ENCODE measurements around the gene ARHGAP9. TPM values are rescaled to one million over a fixed set of nuclear protein-coding genes. Genes with fewer than 3 reads are reported as not detected.
A peak's percentile ranks its signal among the peaks of the same experiment; 100 is the strongest.

ARHGAP9 gene
- total and polyA plus RNA-seq, 2 donors, result 2.9 to 5.2 TPM

- WGBS, result 82% methylated on average over 11 of the region's 11 CpGs
- Histone ChIP-seq H3K4me1 (ENCODE audit: insufficient read depth) (no peaks in the 10 kb centered on the region), H3K36me3 (ENCODE audit: insufficient read depth) (no peaks in the 10 kb centered on the region), H3K4me3 (ENCODE audit: low read depth, low read length) (no peak overlapping the region), H3K27ac (ENCODE audit: low read depth) (no peak overlapping the region)
- no peak for DNase-seq (ENCODE audit: extremely low spot score)
Measured at GRCh38 chr12:57467915-57468314, 11.8 kb downstream of the ARHGAP9 start.

GRCh38 chr12:57467212-57467874 lies 12.3 kb downstream of the ARHGAP9 start:
- H3K4me1 ChIP-seq (ENCODE audit: insufficient read depth), result no peaks in the 10 kb centered on the region
- WGBS, result 90% methylated on average over 12 of the region's 12 CpGs

GRCh38 chr12:57465747-57466505 lies 13.7 kb downstream of the ARHGAP9 start:
- no peak overlapping the region for H3K4me3 ChIP-seq (ENCODE audit: low read depth, low read length)
- no peak for DNase-seq (ENCODE audit: extremely low spot score)
- H3K4me1 ChIP-seq (ENCODE audit: insufficient read depth), result no peaks in the 10 kb centered on the region
- 81% methylated on average over 14 of the region's 14 CpGs for WGBS
- no peak overlapping the region for H3K27ac ChIP-seq (ENCODE audit: low read depth)
- no peaks in the 10 kb centered on the region for H3K36me3 ChIP-seq (ENCODE audit: insufficient read depth)

More at GRCh38 chr12:57467212-57467874, 12.3 kb downstream of the ARHGAP9 start:
- H3K36me3 ChIP-seq (ENCODE audit: insufficient read depth), result no peaks in the 10 kb centered on the region
- no peak for DNase-seq (ENCODE audit: extremely low spot score)
- H3K27ac ChIP-seq (ENCODE audit: low read depth), result no peak overlapping the region
- no peak overlapping the region for H3K4me3 ChIP-seq (ENCODE audit: low read depth, low read length)

- WGBS, result 87% methylated on average over 6 of the region's 6 CpGs
- no peak for DNase-seq (ENCODE audit: extremely low spot score)
Measured at GRCh38 chr12:57465030-57465746, 14.5 kb downstream of the ARHGAP9 start.

GRCh38 chr12:57464569-57464968 lies 15.1 kb downstream of the ARHGAP9 start:
- no peaks in the 10 kb centered on the region for H3K36me3 ChIP-seq (ENCODE audit: insufficient read depth)
- WGBS, result 94% methylated on average over 12 of the region's 12 CpGs

More at GRCh38 chr12:57465030-57465746, 14.5 kb downstream of the ARHGAP9 start:
- H3K4me1 ChIP-seq (ENCODE audit: insufficient read depth), result no peaks in the 10 kb centered on the region
- no peaks in the 10 kb centered on the region for H3K36me3 ChIP-seq (ENCODE audit: insufficient read depth)
- no peak overlapping the region for H3K4me3 ChIP-seq (ENCODE audit: low read depth, low read length)
- no peak overlapping the region for H3K27ac ChIP-seq (ENCODE audit: low read depth)

GRCh38 chr12:57462912-57463253 lies 16.8 kb downstream of the ARHGAP9 start:
- Histone ChIP-seq H3K27ac (ENCODE audit: low read depth) (no peak overlapping the region), H3K4me1 (ENCODE audit: insufficient read depth) (no peaks in the 10 kb centered on the region), H3K36me3 (ENCODE audit: insufficient read depth) (no peaks in the 10 kb centered on the region), H3K4me3 (ENCODE audit: low read depth, low read length) (no peak overlapping the region)
- 28% methylated on average over 5 of the region's 5 CpGs for WGBS
- DNase-seq (ENCODE audit: extremely low spot score), result no peak

More at GRCh38 chr12:57464569-57464968, 15.1 kb downstream of the ARHGAP9 start:
- Histone ChIP-seq H3K27ac (ENCODE audit: low read depth) (no peak overlapping the region), H3K4me3 (ENCODE audit: low read depth, low read length) (no peak overlapping the region), H3K4me1 (ENCODE audit: insufficient read depth) (no peaks in the 10 kb centered on the region)
- DNase-seq (ENCODE audit: extremely low spot score), result no peak

- under 1% methylated on average over 28 of the region's 28 CpGs for WGBS
- Histone ChIP-seq H3K4me3 (ENCODE audit: low read depth, low read length) (peak overlapping the region; percentile 61), H3K4me1 (ENCODE audit: insufficient read depth) (no peaks in the 10 kb centered on the region), H3K27ac (ENCODE audit: low read depth) (peak overlapping the region; percentile 75), H3K36me3 (ENCODE audit: insufficient read depth) (no peaks in the 10 kb centered on the region)
- peak; percentile 80 for DNase-seq (ENCODE audit: extremely low spot score)
Measured at GRCh38 chr12:57462251-57462911, 17.3 kb downstream of the ARHGAP9 start.

GRCh38 chr12:57461917-57462250 lies 17.8 kb downstream of the ARHGAP9 start:
- peak overlapping the region; percentile 75 for H3K27ac ChIP-seq (ENCODE audit: low read depth)
- DNase-seq (ENCODE audit: extremely low spot score), result no peak
- H3K4me1 ChIP-seq (ENCODE audit: insufficient read depth), result no peaks in the 10 kb centered on the region
- peak overlapping the region; percentile 61 for H3K4me3 ChIP-seq (ENCODE audit: low read depth, low read length)
- no peaks in the 10 kb centered on the region for H3K36me3 ChIP-seq (ENCODE audit: insufficient read depth)
- under 1% methylated on average over 9 of the region's 9 CpGs for WGBS

GRCh38 chr12:57461276-57461916 lies 18.3 kb downstream of the ARHGAP9 start:
- peak; percentile 43 for DNase-seq (ENCODE audit: extremely low spot score)
- H3K4me1 ChIP-seq (ENCODE audit: insufficient read depth), result no peaks in the 10 kb centered on the region
- WGBS, result under 1% methylated on average over 32 of the region's 32 CpGs

GRCh38 chr12:57460841-57461275 lies 18.8 kb downstream of the ARHGAP9 start:
- Histone ChIP-seq H3K27ac (ENCODE audit: low read depth) (peak overlapping the region; percentile 28), H3K36me3 (ENCODE audit: insufficient read depth) (no peaks in the 10 kb centered on the region), H3K4me3 (ENCODE audit: low read depth, low read length) (peak overlapping the region; percentile 61), H3K4me1 (ENCODE audit: insufficient read depth) (no peaks in the 10 kb centered on the region)
- DNase-seq (ENCODE audit: extremely low spot score), result no peak
- WGBS, result under 1% methylated on average over 19 of the region's 19 CpGs

More at GRCh38 chr12:57461276-57461916, 18.3 kb downstream of the ARHGAP9 start:
- Histone ChIP-seq H3K27ac (ENCODE audit: low read depth) (peak overlapping the region; percentile 75), H3K4me3 (ENCODE audit: low read depth, low read length) (peak overlapping the region; percentile 61), H3K36me3 (ENCODE audit: insufficient read depth) (no peaks in the 10 kb centered on the region)

- Histone ChIP-seq H3K4me3 (ENCODE audit: low read depth, low read length) (peak overlapping the region; percentile 61), H3K36me3 (ENCODE audit: insufficient read depth) (no peaks in the 10 kb centered on the region), H3K4me1 (ENCODE audit: insufficient read depth) (no peaks in the 10 kb centered on the region), H3K27ac (ENCODE audit: low read depth) (peak overlapping the region; percentile 28)
- DNase-seq (ENCODE audit: extremely low spot score), result no peak
- WGBS, result 4% methylated on average over 6 of the region's 6 CpGs
Measured at GRCh38 chr12:57460468-57460784, 19.2 kb downstream of the ARHGAP9 start.

GRCh38 chr12:57459750-57460467 lies 19.8 kb downstream of the ARHGAP9 start, which contains the start of gene GLI1:
Gene GLI1 (plus strand): TSS chr12:57459785. CDS start chr12:57463692, 3,907 bp downstream.
- DNase-seq (ENCODE audit: extremely low spot score), result no peak
- H3K27ac ChIP-seq (ENCODE audit: low read depth), result peak within 1 kb of the TSS; percentile 43
- H3K4me3 ChIP-seq (ENCODE audit: low read depth, low read length), result peak within 1 kb of the TSS; percentile 61
- under 1% methylated on average over 36 of the region's 36 CpGs for WGBS
- H3K4me1 ChIP-seq (ENCODE audit: insufficient read depth), result no peaks in the 10 kb centered on the region
- H3K36me3 ChIP-seq (ENCODE audit: insufficient read depth), result no peaks in the 10 kb centered on the region
